ENCODE results near the gene AGXT.

DNA sequence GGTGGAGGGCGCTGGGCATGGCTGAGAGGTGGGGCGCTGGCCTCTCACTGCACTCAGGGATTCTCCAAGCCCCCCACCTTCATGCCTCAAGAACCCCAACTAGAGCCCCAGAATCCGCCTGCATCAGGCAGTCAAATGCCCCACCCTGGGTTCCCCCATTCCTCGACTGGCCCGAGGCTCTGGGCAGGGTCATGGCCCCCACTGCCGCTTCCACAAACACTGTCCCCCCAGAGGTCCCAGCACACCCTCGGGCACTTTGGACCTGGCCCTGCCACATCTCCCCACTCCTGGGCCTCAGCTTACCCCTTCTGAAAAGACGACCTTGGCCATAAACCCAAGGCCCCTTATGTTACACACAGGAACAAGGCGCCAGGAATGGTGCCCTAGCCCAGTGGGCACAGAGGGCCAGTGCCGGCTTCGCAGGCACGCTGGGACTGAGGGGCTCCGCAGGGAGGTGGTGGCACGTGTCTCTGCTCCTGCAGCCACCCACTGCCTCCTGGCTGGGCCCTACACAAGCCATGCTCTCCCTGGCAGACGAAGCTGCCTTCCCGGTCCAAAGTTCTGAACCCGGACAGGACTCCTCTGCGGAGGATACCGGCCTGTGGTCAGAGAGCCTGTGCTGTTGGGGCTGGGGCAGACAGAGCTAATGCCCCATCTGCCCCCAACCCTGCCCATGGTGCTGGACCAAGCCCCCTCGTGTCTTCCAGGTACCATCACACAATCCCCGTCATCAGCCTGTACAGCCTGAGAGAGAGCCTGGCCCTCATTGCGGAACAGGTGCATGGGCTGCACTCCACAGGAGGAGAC is 6.8 kb downstream of the AGXT start:
- TF ChIP-seq, protein P1, sequence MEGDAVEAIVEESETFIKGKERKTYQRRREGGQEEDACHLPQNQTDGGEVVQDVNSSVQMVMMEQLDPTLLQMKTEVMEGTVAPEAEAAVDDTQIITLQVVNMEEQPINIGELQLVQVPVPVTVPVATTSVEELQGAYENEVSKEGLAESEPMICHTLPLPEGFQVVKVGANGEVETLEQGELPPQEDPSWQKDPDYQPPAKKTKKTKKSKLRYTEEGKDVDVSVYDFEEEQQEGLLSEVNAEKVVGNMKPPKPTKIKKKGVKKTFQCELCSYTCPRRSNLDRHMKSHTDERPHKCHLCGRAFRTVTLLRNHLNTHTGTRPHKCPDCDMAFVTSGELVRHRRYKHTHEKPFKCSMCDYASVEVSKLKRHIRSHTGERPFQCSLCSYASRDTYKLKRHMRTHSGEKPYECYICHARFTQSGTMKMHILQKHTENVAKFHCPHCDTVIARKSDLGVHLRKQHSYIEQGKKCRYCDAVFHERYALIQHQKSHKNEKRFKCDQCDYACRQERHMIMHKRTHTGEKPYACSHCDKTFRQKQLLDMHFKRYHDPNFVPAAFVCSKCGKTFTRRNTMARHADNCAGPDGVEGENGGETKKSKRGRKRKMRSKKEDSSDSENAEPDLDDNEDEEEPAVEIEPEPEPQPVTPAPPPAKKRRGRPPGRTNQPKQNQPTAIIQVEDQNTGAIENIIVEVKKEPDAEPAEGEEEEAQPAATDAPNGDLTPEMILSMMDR (IDR thresholded peaks at IDR 0.05) = no peak
- TF ChIP-seq POLR2AphosphoS5 (IDR thresholded peaks at IDR 0.05; ENCODE audit: low read depth, low read length) = no peak
